LHCN-M2 (cell line): ENCODE data around the gene SRSF3. TPM values are rescaled to one million over a fixed set of nuclear protein-coding genes. Genes with fewer than 3 reads are reported as not detected.
"Not testable (repeated sequence)": the region's sequence is repeated elsewhere in the genome, so short reads cannot be mapped to it uniquely, and the experiment has no call there.

Experiments
- DNase-seq: peaks from one replicate; pipeline ENCODE4 v3.0.0-alpha.2; 2012; ENCODE audit warnings: low read depth
- total RNA-seq: library from RNA; depleted of rRNA; stranded (reverse); fragments of >200 nt; gene quantifications from 2 replicates; pipeline ENCODE4 v1.2.3, GENCODE V29; 2014; rRNA removed

The SRSF3 gene
- total RNA-seq, 1 experiment from 2014 or later, result 181 TPM

DNA sequence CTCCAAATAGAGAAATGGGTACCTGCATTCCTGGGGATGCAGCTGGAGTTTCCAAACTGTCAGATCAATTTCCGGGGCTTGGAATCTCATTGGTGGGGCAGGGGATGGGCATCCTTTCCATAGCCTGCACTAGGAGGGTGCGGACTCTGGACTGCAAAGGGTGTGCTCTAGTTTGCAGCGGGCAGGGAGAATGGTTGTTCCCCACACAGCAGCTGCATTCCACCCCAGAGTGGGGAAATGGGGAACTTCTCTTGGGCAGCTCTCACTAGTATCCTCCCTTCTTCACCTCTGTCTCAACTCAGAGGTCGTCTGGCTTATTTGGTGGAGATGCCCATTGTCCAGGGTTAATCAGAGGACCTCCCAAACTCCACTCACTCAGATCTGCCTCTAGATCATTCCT, 49.8 kb downstream of the SRSF3 start:
- DNase-seq, result no peak

DNA sequence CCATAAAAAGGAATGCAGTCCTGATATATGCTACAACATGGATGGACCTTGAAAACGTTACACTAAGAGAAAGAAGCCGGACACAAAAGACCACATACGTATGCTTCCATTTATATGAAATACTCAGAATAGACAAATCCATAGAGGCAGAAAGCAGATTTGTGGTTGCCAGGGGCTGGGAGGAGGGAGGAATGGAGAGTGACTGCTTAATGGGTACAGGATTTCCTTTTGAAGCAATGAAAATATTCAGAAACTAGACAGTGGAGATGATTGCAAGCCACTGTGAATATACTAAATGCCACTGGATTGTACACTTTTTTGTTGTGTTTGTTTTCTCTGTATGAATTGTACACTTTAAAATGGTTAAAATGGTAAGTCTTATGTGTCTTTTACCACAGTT, 54.9 kb downstream of the SRSF3 start:
- no peak for DNase-seq

DNA sequence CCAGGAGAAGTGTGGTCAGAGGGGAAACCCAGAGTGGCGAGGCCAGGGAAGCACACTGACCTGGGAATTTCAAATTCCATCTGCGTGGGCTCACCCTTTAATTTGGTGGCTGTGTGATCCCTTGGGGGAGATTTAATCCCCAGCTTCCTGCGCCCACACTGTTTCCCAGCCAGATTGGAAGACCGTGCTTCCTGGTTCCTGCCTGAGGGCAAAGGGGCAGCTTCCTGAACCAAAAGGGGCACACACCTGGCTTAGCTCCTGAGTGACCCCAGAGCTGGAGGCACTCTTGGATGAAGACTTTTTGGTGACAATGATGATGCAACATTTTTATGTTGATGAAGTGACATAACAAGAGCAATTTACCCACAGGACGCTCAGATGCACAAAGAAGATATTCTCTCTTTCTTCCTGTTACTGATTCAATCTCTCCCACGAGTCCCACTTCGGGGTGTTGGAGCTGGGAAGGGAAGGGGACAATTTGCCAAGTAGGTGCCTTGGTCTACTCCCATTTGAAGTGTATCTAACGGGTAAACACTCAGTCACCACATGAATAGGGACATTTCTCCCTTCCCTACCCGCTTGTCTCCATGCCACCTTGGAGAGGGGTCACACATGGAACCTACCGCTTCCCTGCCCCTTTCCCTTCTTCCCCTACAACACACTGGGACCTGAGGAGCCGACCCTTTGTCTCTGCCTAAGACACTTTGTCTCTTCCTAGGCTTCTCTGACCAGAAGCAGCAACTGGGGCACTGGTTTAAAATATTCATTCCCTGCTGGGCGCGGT, 55.7 kb downstream of the SRSF3 start:
- DNase-seq, result no peak

DNA sequence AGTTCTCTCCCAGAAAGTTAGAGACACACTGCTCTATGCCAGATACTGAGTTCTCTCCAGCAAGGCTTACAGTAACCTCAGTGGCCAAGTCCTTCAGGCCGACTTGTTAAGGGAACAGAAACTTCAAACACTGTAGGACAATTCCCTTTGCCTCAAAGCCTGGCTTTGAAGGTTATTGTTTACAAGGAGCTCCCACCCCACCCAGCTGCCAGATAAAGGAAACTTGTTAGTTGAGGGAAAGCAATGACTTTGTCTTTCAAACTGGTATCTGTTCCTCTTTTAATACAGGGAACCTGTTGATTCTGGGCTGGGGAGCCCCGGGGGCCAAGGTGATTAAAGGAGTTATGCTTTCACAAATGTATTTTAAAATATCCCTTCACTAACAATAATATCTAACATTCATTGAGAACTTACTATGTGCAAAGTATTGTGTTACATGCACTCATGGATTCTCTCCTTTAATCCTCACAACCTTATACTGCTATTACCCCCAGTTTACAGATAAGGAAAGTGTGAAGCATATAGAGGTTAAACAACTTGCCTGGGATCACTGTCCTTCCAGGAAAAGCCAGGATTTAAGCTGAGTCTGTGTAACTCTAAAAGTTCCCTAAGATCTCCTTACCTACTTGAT, 56.8 kb downstream of the SRSF3 start:
- no peak for DNase-seq

DNA sequence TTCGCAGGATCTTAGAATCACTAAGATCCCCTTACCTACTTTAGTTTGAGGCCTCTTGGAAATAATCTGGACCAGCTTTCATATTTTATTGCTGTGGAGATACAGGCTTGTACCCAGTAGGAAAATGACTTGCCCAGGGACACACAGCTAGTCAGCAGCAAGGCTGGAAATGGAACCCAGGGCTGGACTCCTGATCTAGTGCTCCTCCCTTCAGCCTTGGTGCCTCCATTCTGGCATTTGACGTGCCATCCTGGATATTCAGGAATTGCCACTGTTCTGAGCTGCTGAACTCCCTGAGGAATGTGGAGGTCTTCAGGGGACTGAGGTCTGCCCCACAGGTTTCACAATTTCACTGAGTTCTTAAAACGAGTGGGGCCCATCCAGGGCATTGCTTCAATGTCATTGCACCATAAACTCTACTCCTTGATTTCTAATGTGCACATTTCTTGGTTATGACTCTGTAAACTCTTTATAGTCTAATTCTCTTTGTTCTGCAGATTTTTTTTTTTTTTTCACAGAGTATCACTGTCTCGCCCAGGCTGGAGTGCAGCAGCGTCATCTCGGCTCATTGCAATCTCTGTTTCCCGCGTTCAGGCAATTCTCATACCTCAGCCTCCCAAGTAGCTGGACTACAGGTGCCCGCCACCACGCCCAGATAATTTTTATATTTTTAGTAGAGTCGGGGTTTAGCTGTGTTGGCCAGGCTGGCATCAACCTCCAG, 57.7 kb downstream of the SRSF3 start:
- DNase-seq, result no peak

DNA sequence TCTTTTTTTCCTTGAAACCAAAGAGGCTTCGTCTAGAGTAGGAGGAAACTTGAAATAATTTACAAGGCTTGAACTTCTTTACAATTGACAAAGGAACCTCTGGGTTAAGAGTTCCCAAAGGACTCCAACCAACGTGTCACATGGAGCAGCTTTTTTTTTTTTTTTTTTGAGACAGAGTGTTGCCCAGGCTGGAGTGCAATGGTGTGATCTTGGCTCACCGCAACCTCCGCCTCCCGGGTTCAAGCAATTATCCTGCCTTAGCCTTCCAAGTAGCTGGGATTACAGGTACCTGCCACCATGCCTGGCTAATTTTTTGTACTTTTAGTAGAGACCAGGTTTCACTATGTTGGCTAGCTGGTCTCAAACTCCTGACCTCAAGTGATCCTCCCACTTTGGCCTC, 60.3 kb downstream of the SRSF3 start:
- DNase-seq, result not testable (repeated sequence)

Other genes with a start within 250 kb of the SRSF3 start
- 0.17 TPM in 1 of 2 replicates, not detected in the other for gene ETV7, start 206.7 kb upstream of the SRSF3 start, total RNA-seq
- gene PXT1, start 151.5 kb upstream of the SRSF3 start, total RNA-seq, result 0.06 TPM in 1 of 2 replicates, not detected in the other
- 46.1 and 47.5 TPM in 2 replicates for gene KCTD20, start 151.4 kb upstream of the SRSF3 start, total RNA-seq
- 29.5 and 36.9 TPM in 2 replicates for gene STK38, start 46.9 kb upstream of the SRSF3 start, total RNA-seq
- 560 and 669 TPM in 2 replicates for gene CDKN1A, start 84.4 kb downstream of the SRSF3 start, total RNA-seq
- not detected in 2 replicates for gene RAB44, start 103.5 kb downstream of the SRSF3 start, total RNA-seq
- not detected in 2 replicates for gene CPNE5, start 245.1 kb downstream of the SRSF3 start, total RNA-seq